ENCODE measurements around the gene MED8. TPM values are rescaled to one million over a fixed set of nuclear protein-coding genes. Genes with fewer than 3 reads are reported as not detected.
A peak's percentile ranks its signal among the peaks of the same experiment; 100 is the strongest.

Gene MED8
- total RNA-seq, 1 donor from 2014 or later, result 19.5 TPM

DNA sequence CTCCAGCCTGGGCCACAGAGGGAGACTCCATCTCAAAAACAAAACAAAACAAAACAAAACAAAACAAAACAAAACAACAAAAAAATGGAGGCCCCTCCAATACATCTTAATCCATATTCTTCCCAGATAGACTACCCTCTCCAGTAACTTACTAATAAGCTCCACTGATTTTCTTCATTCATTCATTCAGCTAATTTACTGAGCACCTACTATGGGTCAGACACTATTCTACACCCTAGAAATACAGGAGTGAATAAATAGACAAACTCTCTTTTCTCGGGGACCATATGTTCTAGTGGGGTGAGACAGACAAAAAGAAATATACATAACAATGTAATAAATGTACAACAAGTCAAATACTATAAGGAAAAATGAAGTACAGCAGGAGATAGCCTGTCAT is 38.6 kb downstream of the MED8 start:
- Mint-ChIP-seq H3K36me3 (ENCODE audit: low read depth, unreplicated experiment) (no peaks in the 10 kb centered on the region), H3K4me3 (ENCODE audit: unreplicated experiment) (no peak overlapping the region), H3K9me3 (ENCODE audit: unreplicated experiment) (no peaks in the 10 kb centered on the region), H3K4me1 (ENCODE audit: unreplicated experiment) (peaks cover 14% of the 10 kb centered on the region), H3K27ac (ENCODE audit: unreplicated experiment) (no peak overlapping the region), H3K27me3 (ENCODE audit: unreplicated experiment) (peaks cover 15% of the 10 kb centered on the region)
- TF ChIP-seq, protein P1, sequence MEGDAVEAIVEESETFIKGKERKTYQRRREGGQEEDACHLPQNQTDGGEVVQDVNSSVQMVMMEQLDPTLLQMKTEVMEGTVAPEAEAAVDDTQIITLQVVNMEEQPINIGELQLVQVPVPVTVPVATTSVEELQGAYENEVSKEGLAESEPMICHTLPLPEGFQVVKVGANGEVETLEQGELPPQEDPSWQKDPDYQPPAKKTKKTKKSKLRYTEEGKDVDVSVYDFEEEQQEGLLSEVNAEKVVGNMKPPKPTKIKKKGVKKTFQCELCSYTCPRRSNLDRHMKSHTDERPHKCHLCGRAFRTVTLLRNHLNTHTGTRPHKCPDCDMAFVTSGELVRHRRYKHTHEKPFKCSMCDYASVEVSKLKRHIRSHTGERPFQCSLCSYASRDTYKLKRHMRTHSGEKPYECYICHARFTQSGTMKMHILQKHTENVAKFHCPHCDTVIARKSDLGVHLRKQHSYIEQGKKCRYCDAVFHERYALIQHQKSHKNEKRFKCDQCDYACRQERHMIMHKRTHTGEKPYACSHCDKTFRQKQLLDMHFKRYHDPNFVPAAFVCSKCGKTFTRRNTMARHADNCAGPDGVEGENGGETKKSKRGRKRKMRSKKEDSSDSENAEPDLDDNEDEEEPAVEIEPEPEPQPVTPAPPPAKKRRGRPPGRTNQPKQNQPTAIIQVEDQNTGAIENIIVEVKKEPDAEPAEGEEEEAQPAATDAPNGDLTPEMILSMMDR (IDR thresholded peaks at IDR 0.05; ENCODE audit: unreplicated experiment), result no peak
- DNase-seq (ENCODE audit: low spot score), result no peak

DNA sequence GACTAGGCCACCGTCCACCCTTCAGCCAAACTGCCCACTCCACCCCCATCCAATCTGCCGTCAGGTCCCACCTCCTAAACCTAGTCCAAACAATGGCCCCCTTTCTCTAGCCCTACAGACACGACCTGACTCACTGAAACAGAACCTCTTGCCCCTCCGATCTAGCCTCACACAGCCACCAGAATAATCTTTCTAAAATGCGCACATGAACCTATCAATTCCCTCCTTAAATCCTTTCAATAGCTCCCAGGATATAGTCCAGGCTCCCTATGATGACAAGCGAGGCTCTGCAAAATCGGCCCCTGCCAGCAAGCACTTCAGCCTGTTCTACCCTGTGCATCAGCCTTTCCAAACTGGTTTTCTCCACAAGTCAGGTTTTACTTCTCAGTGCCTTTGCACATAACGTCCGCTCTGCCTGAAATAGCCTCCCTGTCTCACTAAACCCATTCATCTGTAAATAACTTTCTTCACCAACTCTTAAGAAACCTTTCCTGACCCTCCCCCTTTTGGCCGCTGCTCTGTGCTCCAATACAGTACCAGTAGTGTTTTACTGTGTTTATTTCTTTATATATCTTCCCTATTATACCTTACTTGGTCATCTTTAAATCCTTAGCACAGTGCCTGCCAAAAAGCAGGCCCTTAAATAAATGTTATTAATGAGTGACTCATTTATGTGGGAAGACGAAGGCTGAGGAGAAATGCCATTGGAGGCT is 39.9 kb downstream of the MED8 start:
- H3K4me3 Mint-ChIP-seq (ENCODE audit: unreplicated experiment), result peak overlapping the region; percentile 90
- H3K4me1 Mint-ChIP-seq (ENCODE audit: unreplicated experiment), result peaks cover 15% of the 10 kb centered on the region
- H3K27me3 Mint-ChIP-seq (ENCODE audit: unreplicated experiment), result peaks cover 14% of the 10 kb centered on the region
- no peaks in the 10 kb centered on the region for H3K36me3 Mint-ChIP-seq (ENCODE audit: low read depth, unreplicated experiment)
- TF ChIP-seq, protein P1 (IDR thresholded peaks at IDR 0.05; ENCODE audit: unreplicated experiment), result no peak
- H3K9me3 Mint-ChIP-seq (ENCODE audit: unreplicated experiment), result no peaks in the 10 kb centered on the region
- no peak for DNase-seq (ENCODE audit: low spot score)
- H3K27ac Mint-ChIP-seq (ENCODE audit: unreplicated experiment), result peak overlapping the region; percentile 91

DNA sequence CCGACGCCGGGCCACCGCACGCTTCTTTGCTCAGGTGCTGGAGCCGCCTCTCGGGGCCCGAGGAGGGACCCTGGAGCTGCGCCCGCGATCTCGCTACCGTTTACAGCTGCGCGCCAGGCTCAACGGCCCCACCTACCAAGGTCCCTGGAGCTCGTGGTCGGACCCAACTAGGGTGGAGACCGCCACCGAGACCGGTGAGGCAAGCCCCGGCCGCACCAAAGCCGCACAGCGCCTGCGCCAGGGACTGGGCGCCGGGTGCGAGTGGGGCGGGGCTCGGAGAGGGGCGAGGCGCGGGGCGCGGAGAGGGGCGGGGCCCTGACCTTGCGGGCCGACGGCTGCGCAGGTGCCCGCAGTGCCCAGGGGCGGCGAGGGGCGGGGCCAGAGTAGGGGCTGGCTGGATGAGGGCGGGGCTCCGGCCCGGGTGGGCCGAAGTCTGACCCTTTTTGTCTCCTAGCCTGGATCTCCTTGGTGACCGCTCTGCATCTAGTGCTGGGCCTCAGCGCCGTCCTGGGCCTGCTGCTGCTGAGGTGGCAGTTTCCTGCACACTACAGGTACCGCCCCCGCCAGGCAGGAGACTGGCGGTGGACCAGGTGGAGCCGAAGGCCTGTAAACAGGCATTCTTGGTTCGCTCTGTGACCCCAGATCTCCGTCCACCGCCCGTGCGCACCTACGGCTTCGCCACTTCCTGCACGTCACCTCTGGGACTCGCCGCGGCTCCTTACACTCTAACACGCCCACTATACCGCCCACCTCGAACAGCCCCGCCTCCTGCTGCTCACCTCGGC is 40.6 kb downstream of the MED8 start:
- DNase-seq (ENCODE audit: low spot score), result peak; percentile 84
- Mint-ChIP-seq H3K4me3 (ENCODE audit: unreplicated experiment) (peak overlapping the region; percentile 90), H3K9me3 (ENCODE audit: unreplicated experiment) (no peaks in the 10 kb centered on the region), H3K4me1 (ENCODE audit: unreplicated experiment) (peaks cover 21% of the 10 kb centered on the region), H3K27me3 (ENCODE audit: unreplicated experiment) (peaks cover 11% of the 10 kb centered on the region), H3K36me3 (ENCODE audit: low read depth, unreplicated experiment) (no peaks in the 10 kb centered on the region), H3K27ac (ENCODE audit: unreplicated experiment) (peak overlapping the region; percentile 91)
- TF ChIP-seq, protein P1 (IDR thresholded peaks at IDR 0.05; ENCODE audit: unreplicated experiment), result no peak

DNA sequence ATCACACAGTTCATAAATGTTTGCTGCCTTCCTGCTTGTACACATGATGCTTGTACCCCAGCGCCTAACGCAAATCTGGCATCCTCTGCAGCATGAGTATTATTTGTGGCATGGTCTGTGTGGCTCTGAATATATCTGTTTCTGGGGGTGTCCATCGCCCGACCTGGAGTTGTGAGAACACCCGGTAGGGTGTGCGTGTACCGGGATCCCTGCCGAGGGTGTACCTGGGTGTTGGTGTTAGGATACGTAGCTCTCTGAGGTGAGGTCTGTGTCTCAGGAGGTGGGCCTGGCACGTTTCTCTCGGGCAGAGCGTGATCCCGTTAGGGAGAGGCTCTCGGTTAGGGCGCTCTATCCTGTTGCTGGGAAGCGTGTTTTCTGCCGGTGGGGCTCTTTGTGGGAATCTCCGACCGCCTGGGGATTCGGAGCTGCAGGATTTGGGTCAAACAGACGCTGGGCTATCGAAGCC is 41.2 kb downstream of the MED8 start:
- H3K4me1 Mint-ChIP-seq (ENCODE audit: unreplicated experiment), result peaks cover 23% of the 10 kb centered on the region
- TF ChIP-seq, protein P1 (IDR thresholded peaks at IDR 0.05; ENCODE audit: unreplicated experiment), result no peak
- H3K27ac Mint-ChIP-seq (ENCODE audit: unreplicated experiment), result peak overlapping the region; percentile 38
- no peak for DNase-seq (ENCODE audit: low spot score)
- H3K9me3 Mint-ChIP-seq (ENCODE audit: unreplicated experiment), result no peaks in the 10 kb centered on the region
- H3K36me3 Mint-ChIP-seq (ENCODE audit: low read depth, unreplicated experiment), result no peaks in the 10 kb centered on the region
- H3K27me3 Mint-ChIP-seq (ENCODE audit: unreplicated experiment), result peaks cover 11% of the 10 kb centered on the region
- H3K4me3 Mint-ChIP-seq (ENCODE audit: unreplicated experiment), result peak overlapping the region; percentile 37

DNA sequence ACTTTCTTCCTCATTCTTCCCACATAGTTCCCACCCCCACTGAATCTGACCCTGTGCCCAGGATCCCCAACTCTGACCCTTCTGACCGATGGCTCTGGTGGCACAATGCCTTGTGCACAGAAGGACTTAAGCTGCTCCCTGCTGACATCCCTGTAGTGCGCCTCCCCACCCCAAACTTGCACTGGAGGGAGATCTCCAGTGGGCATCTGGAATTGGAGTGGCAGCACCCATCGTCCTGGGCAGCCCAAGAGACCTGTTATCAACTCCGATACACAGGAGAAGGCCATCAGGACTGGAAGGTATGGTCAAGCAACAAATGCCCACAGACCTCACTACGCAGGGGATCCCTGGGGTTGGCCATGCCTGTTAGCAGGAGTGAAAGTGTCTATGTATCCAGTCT is 43.0 kb downstream of the MED8 start:
- no peak for DNase-seq (ENCODE audit: low spot score)
- TF ChIP-seq, protein P1 (IDR thresholded peaks at IDR 0.05; ENCODE audit: unreplicated experiment), result no peak
- H3K27me3 Mint-ChIP-seq (ENCODE audit: unreplicated experiment), result peaks cover 8% of the 10 kb centered on the region
- peaks cover 23% of the 10 kb centered on the region for H3K4me1 Mint-ChIP-seq (ENCODE audit: unreplicated experiment)
- H3K36me3 Mint-ChIP-seq (ENCODE audit: low read depth, unreplicated experiment), result no peaks in the 10 kb centered on the region
- H3K9me3 Mint-ChIP-seq (ENCODE audit: unreplicated experiment), result no peaks in the 10 kb centered on the region
- H3K27ac Mint-ChIP-seq (ENCODE audit: unreplicated experiment), result no peak overlapping the region
- no peak overlapping the region for H3K4me3 Mint-ChIP-seq (ENCODE audit: unreplicated experiment)

All from endothelial cell (in vitro differentiated cells).